ENCODE results near the gene SSR3.

SSR3 gene

DNA sequence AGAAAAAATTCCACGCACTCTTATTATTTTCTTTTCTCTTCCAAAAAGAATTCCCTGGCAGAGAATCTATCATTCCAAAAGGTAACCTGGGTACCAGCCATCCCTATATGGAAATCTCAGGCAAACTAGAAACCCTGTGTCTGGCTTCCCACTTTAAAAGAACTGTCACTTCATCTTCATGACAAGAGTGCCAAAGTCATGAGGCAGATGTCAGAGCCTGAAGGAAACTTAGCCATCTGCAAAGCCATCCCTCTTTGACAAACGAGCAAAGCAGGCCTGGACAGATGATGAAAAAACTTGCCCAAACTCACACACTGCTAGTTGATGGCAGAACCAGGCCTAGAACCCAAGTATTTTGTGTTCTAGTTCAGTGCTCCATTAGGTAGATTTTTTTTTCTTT, 15.9 kb downstream of the SSR3 start:
- DNase-seq (ENCODE audit: low read depth in 2 of 3, low spot score in 1 of 3) = no peak

DNA sequence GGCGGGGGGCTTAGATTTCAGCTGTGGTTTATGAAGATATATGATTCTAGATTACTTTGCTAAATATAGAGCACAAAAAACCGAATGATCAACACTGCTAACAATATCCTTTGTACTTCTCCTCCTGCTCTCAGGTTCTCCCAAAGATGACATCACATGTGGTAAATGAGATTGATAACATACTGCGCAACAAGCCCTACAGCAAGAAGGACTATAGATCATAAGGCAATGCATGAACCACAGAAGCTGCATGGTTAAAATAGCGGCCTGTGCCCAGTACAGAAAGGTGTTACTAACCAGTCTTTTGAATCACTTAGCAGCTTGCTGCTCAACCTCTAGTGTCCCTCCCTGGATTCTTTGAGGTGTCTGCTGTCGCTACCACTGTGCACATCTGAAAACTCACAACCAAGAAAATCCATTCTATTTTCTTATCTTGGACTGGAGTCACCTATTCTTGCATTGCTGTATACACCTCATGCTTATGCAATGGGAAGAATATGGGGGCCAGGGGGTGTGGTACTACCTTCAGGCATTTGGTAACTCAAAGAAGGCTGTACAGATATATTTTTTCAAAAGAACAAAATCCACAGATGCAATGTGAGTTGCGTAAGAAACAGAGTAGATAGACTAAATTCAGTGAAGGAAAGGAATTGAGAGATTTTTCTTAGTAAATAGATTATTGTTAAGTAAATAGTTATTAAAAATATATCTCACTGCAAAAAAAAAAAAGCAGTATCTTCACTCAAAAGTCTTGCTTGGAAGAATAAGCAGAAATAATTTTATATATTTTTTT, 18.2 kb downstream of the SSR3 start:
- DNase-seq (ENCODE audit: low read depth in 2 of 3, low spot score in 1 of 3) = no peak

DNA sequence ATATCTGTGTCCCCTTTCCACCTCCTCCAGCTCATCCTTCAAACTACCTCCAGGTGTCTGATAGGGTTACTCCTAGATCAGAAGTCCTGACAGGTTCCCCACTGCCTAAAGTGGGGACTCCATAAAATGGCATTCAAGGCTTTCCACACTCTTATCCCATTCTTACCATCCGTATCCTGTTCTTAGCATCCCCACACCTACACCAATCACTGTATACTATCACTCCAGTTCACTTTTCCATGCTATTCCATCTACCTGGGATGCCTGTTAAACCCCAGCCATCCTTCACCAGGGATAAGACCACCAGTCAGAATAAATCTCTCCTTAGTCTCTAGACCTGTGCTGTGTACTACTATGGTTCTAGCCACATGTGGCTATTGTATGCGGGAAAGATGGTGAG, 19.1 kb downstream of the SSR3 start:
- DNase-seq (ENCODE audit: low read depth in 2 of 3, low spot score in 1 of 3) = no peak

DNA sequence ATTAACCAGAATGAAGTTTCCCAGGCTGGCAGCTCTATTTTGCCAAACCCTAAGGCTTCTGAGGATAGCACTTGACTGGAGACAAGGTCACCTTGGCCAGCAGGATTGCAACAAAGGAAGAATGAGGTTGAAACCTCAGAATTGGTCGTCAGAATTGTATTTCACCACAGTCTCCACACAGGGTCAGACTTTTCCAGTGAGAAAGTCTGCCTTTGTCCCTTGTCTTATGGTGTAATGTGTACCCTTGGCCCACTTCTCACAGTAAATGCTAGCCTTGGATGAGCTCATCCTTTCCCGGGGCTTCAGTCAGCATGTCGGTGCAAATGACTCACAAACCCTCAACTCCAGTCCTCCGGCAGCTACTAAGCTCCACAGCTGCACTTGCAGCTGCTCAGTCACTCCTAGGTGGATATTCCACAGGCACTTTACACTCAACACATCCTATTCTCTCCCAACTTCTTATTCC, 19.7 kb downstream of the SSR3 start:
- no peak for DNase-seq (ENCODE audit: low read depth in 2 of 3, low spot score in 1 of 3)

DNA sequence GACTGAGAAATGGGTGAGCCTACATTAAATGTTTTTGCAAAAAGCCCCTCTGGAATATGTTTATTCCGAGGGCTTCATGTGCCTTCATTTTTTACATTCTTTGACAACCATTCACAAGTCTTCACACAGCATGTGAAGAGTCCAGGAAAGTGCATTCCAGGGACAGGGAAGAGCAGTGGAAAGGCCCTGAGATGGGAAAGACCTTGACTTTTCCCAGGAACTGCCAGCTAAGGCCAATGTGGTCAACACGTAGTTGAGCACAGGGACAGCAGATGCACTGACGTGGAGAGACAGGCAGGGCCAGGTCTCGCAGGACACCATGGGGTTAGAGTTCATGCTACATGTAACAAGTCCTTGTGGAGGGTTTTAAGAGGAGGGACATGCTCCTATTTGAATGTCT, 21.7 kb downstream of the SSR3 start:
- DNase-seq (ENCODE audit: low read depth in 2 of 3, low spot score in 1 of 3) = no peak

DNA sequence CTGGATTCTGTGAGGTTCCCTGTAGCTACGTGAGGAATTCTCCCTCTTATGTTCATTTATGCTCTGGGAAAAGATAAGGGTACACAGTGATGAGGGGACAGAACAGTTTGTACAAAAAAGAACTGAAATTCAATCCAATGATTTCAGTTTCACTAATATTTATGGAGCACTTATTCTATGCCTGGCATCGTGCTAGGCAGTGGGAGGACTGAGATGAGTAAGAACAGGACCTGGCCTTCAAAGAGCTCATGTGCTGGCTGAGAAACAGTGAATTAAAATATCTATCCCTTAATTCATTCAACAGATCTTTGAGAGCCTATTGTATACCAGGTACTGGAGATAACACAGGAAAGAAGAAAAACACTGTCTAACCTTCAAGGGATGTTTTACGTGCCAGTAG, 22.2 kb downstream of the SSR3 start:
- DNase-seq (ENCODE audit: low read depth in 2 of 3, low spot score in 1 of 3) = no peak

DNA sequence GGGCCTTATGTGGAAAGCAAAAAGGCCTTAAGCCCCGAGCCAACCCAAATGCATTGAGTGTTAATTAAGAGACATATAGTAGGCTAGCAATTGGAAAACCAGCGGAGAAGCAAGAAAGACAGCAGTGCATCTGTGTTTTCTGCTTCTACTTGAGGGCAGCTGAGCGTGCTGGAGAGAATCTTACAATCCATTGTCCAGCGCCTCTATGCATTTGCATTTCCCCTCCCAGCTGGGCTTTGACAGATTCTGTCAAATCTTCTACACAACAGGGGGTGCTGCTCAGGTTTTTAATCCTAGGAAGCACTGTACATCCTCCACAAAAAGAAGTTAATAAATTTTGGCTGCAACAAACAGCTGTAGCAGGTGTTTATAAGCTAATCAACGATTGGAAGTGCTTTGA, 23.9 kb downstream of the SSR3 start:
- DNase-seq (ENCODE audit: low read depth in 2 of 3, low spot score in 1 of 3) = no peak

DNA sequence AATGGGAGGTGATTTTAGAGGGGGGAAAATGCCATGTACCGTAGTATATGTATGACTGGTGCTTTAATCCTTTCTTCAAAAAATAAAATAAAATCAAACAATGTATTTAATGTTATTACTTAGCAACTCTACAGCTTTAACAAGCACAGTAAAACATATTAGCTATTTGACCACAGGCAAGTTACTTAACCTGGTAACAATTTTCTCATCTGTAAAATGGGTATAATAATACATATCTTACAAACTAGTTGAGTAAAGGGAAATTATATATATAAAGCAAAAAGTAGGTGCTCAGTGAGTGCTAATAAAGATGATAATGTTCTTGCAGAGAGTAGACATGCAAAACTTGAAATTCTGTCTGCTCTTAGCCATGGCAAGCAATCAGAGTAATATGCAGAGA, 27.9 kb downstream of the SSR3 start:
- no peak for DNase-seq (ENCODE audit: low read depth in 2 of 3, low spot score in 1 of 3)

DNA sequence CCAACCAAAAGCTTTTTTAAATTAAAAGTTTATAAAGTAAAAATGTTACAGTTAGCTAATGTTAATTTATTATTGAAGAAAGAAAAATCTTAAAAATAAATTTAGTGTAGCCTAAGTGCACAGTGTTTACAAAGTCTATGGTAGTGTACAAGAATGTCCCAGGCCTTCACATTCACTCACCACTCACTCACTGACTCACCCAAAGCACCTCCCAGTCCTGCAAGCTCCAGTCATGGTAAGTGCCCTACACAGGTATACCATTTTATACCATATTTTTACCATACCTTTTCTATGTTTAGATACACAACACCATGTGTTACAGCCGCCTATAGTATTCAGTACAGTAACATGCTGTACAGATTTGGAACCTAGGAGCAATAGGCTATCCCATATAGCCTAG, 29.1 kb downstream of the SSR3 start:
- DNase-seq (ENCODE audit: low read depth in 2 of 3, low spot score in 1 of 3) = no peak

DNA sequence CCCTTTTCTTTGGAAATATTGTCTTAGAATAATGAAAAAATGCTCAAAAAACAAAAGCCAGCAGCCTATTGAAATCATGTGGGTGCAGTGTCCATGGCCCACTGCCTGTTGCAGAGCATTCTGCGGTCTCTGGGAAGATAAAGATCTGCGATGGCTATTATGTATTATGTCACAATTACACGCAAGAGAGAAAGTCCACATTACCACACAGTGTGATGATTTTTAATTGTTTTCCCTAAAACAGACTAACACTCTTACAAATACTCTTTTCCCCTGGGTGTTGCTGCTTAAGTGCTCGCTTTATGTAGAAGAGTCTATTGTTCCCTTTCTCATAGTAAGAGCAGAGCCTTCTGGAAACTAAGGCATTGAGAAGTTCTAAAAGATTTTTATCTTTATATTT, 32.2 kb downstream of the SSR3 start:
- no peak for DNase-seq (ENCODE audit: low read depth in 2 of 3, low spot score in 1 of 3)

DNA sequence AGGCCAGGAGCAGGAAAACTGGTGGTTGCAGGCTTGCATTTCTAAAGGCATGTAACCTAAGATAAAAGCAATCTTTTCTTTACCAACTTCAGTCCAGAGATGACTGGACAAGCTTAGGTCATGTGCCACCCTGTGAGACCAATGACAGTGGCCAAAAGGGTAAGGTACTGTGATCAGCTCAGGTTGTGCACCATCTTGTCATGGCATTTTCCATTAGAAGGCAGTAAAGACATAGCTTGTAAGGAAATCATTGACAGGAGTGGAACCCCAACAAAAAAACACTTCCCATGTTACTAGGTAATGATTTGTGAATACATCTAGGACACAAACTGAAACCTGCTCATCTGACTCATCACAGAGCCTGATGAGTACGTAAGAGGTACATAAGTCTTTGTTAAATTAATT, 35.2 kb downstream of the SSR3 start:
- no peak for DNase-seq (ENCODE audit: low read depth in 2 of 3, low spot score in 1 of 3)

DNA sequence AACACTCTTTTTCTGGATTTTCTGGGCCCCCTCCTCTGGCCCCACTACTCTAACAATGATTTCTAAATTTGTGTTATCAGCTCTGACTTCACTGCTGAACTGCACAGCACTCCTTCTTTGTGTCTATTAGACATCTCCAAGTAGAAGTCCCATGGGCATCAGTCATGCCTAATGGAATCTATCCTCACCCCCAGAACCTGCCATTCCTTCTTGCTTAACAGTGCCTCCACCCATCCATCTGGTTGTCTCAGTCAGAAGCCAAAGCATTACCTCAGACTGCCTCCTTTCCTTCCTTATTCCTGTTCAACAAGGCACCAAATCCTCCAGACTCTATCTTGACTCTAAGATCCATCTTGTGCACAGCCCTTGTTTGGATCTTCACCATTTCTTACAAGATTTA, 36.2 kb downstream of the SSR3 start:
- DNase-seq (ENCODE audit: low read depth in 2 of 3, low spot score in 1 of 3) = no peak

DNA sequence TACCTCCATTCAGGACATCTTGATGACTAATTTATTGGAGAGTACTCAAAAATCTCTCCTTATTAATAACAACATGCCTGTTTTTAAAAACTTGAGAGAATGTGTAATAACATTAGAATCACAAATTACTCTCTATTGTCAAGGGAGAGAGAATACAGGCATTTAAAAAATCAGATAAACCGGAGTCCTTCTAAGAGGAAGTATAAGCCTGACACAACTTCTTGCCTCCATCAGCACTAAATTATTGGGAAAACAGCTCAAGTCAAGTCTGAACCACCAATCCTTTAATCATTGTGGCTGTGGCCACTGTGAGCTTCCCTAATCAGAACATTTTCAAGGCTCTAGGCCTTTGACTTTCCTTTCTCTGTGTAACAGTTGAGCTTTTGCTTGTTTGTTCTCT, 38.0 kb downstream of the SSR3 start:
- DNase-seq (ENCODE audit: low read depth in 2 of 3, low spot score in 1 of 3) = no peak

DNA sequence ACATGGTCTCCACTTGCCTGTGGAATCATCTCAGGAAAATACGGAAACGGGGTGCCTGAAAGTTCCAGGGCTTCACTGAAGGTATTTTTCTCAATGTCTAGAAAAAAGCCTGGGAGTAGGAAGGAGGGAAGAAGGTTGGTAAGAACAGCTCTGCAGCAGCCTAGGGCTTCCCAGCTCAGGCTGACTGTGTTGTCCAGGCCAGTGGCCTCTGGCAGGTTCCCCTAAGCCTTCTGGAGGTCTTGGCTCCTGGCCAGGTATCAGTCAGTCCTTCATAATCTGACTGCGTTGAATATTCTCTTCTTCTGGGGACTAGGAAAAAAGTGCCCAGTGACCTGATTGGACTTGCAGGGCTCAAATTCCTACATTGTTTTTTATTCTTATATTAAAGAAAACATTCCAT, 38.6 kb downstream of the SSR3 start:
- DNase-seq (ENCODE audit: low read depth in 2 of 3, low spot score in 1 of 3) = no peak

DNA sequence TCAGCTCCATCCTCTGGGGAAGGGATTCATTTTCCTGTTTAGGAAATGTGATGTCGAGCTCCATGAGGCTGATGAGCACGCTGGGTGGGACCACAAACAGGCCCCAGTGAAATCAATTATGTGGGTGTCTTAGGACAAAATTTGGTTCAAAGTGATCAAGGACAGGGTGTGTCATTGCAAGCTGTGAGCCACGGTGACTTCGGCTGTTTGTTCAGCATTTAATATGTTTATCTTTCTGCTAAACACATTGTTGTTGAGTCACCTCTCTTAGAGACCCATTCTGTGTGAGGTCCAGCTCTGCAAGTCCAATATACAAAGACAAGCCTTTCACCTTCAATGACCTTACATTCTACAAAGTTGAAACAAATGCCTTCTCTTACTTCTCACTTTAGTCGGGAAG, 41.3 kb downstream of the SSR3 start:
- no peak for DNase-seq (ENCODE audit: low read depth in 2 of 3, low spot score in 1 of 3)

DNA sequence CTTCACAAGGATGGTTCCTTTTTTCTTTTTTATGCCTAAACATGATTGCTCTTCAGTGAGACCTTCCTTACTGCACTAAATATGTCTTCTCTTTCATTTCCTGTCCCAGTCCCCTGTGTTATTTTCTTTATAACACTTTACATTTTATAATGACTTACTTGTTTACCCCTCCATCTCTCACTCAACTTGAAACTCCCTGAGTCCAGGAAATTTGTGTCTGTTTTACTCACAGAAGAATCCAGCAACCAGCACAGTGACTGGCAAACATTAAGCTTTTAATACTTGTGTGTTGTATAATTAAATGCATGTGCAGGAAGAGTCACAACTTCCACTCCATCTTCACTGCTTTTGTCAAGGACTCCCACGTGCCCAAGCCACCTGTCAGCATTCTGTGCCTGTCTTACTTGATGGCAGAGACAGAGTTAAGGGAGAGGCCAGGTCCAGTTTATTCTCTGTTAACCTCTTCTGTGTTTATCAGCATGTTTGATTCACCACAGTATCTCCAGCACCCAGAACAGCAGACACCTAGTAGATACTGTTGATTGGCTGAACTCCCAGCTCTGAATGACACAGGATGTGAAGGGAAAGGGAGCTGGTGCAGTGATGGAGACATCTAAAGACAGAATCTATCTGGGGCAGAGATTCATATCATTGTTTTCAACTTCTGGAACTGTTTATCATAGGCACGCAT, 42.8 kb downstream of the SSR3 start:
- no peak for DNase-seq (ENCODE audit: low read depth in 2 of 3, low spot score in 1 of 3)

DNA sequence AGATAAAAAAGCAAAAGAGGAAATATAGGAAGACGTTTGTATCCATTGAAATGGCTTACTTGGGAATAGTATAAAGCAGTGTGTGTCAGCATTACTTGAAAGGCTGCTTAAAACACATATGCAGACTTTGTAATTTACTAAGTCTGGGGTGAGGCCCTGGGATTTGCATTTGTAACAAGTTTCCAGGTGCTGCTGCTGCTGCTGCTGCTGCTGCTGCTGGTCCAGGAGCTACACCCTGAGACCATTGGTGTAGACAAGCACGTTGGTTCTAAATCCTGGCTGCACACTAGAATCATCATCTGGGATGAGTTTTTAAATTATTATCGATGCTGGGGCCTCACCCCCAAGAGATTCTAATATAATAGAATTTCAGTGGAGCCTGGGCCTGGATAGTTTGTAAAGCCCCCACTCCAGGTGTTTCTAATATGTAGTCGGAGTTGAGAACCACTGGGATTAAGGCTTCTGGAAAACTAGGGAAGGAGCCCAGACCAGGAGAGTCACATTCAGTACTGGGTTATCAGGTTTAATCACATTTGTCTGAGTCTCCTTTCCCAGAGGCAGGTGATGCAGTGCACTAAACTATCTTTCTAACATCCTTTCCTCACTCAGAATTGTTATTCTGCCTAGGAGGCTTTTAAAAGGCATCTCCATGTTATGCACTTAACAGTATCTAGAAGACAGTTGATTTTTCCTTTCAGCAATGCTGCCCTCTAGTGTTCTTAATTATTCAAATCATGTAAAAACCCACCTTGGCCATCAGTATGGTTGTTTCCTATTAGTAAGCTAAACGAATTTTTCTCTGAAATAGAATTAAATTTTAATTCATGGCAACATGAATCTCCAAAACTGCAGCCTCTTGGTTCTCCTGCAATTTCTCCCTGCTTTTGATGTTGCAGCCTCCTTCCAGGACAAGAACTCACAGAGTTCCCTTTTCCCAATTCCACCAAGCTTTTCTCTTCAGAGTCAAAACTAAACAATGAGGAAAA, 45.4 kb downstream of the SSR3 start:
- DNase-seq (ENCODE audit: low read depth in 2 of 3, low spot score in 1 of 3) = peak in 1 of 3 donors; percentile 23

DNA sequence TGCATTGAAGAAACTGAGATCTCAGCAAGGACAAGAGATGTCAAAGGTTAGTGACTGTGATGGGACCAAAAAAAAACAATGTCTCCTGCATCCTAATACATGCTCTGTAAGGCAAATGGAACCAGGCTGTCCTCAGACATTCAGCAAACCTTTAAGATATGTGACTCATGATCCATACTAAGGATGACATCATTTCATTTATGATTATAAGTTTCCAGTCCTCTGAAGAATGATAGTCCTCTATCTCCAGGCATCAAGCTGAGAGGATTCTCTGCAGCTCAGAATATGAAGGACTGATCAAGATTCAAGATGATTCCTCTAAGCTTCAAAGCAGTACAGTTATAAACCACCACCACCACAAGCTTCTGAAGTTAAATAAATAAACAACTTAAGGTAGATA, 47.6 kb downstream of the SSR3 start:
- DNase-seq (ENCODE audit: low read depth in 2 of 3, low spot score in 1 of 3) = no peak

DNA sequence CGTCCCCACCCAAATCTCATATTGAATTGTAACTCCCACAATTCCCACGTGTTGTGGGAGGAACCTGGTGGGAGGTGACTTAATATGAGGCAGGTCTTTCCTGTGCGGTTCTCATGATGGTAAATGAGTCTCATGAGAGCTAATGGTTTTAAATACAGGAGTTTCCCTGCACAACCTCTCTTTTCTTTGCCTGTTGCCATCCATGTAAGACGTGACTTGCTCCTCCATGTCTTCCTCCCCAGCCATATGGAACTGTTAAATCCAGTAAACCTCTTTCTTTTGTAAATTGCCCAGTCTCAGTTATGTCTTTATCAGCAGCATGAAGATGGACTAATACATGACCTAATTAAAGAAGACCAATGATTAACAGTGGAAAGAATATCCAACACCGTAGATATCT, 56.6 kb downstream of the SSR3 start:
- no peak for DNase-seq (ENCODE audit: low read depth in 2 of 3, low spot score in 1 of 3)

DNA sequence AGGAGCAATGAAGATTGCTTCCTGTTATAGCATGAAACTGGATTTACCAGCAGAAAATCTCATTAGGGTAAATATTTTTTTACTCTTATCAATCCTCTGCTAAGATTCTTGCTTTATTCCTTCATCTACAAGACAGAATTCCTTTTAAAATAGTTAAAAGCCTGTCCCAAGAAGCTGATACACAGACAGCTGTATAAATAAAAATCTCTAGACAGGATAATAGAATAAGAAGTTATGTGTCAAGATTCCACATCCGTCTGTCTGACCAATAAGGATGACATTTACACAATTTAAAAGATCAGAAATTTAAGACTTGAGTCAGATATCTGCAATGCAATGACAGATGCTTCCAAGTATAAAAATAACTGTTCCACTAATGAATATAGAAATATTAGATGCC, 57.6 kb downstream of the SSR3 start:
- no peak for DNase-seq (ENCODE audit: low read depth in 2 of 3, low spot score in 1 of 3)

DNA sequence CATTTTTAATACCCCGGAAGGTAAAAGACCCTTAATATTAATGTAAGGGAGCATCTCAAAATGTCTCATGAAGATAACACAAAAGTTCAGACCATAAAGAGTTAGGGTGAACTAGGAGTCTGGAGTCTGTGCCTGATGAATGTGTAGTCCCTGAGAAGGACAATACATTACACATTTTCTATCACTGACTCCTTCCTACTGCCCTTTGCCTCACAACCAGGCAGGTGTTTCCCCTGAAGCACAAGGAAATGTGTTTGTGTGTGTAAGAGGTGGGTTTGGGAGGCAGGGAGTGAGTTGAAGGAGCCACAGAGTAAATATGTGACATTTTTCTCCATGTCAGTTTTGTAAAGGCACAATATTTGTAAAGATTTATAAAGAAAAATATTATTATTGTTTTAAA, 59.1 kb downstream of the SSR3 start:
- DNase-seq (ENCODE audit: low read depth in 2 of 3, low spot score in 1 of 3) = no peak

DNA sequence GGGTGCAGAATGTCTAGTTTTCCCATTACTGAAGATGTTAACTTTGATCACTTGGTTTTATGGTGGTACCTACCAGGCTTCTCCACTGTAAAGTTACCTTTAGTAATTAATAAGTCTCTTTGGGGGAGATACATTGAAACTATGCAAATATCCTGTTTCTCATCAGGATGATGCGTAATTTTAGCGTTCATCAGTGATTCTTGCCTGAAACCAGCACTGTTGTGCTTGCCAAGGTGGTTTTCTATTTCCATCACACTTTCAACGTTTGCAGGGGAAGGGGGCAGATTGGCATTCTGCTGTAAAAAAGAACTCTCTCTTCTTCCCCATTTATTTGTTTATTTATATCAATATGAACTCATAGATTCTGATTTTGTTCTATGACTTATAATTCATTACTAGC, 61.0 kb downstream of the SSR3 start:
- no peak for DNase-seq (ENCODE audit: low read depth in 2 of 3, low spot score in 1 of 3)

Data from stimulated activated CD4-positive, alpha-beta T cell treated with anti-CD3 and anti-CD28 coated beads, Interleukin-12 subunit alpha, Interleukin-12 subunit beta, amount 100 ng/mL, for 48 hours (primary cell).